Measurements from ENCODE around the gene NSUN2.

DNA sequence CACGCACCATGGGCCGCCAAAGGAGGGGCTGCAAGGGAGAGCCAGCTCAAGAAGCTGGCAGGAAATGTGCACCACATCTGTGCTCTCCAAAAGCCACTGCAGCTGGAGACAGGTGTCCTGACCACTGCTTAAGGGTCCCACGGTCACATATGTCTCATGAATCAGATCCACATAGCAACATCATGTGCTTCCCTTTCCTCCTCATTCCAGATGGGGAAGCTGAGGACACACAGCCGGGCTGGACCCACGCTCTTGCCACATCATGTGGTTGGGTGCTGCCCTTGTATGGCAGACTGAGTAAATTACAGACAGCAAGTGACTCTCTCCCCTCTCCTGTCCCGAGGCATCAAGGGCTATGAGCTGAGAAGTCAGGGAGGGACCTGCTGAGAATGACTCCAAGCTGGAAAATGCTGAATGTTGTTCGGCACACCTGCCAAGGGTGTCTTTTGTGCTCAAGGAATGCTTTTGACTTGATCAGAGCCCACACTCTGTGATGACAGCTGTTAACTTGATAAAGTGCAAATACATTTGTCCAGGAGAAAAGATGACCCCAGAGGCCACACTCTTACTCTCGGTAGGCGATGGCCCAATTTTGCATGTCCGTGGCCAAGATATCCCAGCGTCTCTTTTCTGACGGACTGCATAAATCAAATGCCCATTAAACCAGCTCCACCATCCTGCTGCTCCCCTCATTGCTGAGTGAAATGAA is 58.2 kb downstream of the NSUN2 start:
- TF ChIP-seq, protein P1, sequence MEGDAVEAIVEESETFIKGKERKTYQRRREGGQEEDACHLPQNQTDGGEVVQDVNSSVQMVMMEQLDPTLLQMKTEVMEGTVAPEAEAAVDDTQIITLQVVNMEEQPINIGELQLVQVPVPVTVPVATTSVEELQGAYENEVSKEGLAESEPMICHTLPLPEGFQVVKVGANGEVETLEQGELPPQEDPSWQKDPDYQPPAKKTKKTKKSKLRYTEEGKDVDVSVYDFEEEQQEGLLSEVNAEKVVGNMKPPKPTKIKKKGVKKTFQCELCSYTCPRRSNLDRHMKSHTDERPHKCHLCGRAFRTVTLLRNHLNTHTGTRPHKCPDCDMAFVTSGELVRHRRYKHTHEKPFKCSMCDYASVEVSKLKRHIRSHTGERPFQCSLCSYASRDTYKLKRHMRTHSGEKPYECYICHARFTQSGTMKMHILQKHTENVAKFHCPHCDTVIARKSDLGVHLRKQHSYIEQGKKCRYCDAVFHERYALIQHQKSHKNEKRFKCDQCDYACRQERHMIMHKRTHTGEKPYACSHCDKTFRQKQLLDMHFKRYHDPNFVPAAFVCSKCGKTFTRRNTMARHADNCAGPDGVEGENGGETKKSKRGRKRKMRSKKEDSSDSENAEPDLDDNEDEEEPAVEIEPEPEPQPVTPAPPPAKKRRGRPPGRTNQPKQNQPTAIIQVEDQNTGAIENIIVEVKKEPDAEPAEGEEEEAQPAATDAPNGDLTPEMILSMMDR (IDR thresholded peaks at IDR 0.05): no peak
- no peak for TF ChIP-seq POLR2A (IDR thresholded peaks at IDR 0.05)
